ENCODE data around the gene ANO3. TPM values are rescaled to one million over a fixed set of nuclear protein-coding genes. Genes with fewer than 3 reads are reported as not detected.

Gene ANO3
- total and polyA plus RNA-seq, 4 donors = 0.02 to 0.63 (median 0.16) TPM

- no peaks in the 10 kb centered on the region for H3K4me1 ChIP-seq (ENCODE audit: control insufficient read depth in 5 of 5, insufficient read depth in 5 of 5, low read length in 5 of 5)
- H3K9ac ChIP-seq (ENCODE audit: insufficient read depth in 1 of 2, low read length in 2 of 2) = no peak overlapping the region
- no peak overlapping the region for H3K4me3 ChIP-seq
- 35 to 39% methylated on average over 2 of the region's 2 CpGs for WGBS, 2 donors
- no peaks in the 10 kb centered on the region for H3K9me3 ChIP-seq (ENCODE audit: control insufficient read depth in 4 of 4, insufficient read depth in 3 of 4, low read length in 3 of 4)
- TF ChIP-seq CTCF (IDR thresholded peaks at IDR 0.05; ENCODE audit: control extremely low read depth, extremely low read depth) = no peak
- no peak for ATAC-seq (ENCODE audit: insufficient read depth, low FRiP score)
- peak in 1 of 3 donors; percentile 23 for DNase-seq
- H3K27me3 ChIP-seq (ENCODE audit: control insufficient read depth in 3 of 3, insufficient read depth in 3 of 3, low read length in 2 of 3) = no peaks in the 10 kb centered on the region
- no peaks in the 10 kb centered on the region for H3K36me3 ChIP-seq (ENCODE audit: control insufficient read depth in 4 of 4, insufficient read depth in 4 of 4, low read length in 4 of 4)
- no peak overlapping the region for H3K27ac ChIP-seq (ENCODE audit: low read depth in 1 of 2, low read length in 1 of 2)
Observed at GRCh38 chr11:26470992-26471391, 139.1 kb downstream of the ANO3 start.

GRCh38 chr11:26473216-26474194, 141.6 kb downstream of the ANO3 start:
- peak in 1 of 3 donors; percentile 5 for DNase-seq
- Histone ChIP-seq H3K36me3 (ENCODE audit: control insufficient read depth in 4 of 4, insufficient read depth in 4 of 4, low read length in 4 of 4) (no peaks in the 10 kb centered on the region), H3K27me3 (ENCODE audit: control insufficient read depth in 3 of 3, insufficient read depth in 3 of 3, low read length in 2 of 3) (no peaks in the 10 kb centered on the region), H3K4me3 (no peak overlapping the region), H3K27ac (ENCODE audit: low read depth in 1 of 2, low read length in 1 of 2) (no peak overlapping the region), H3K9ac (ENCODE audit: insufficient read depth in 1 of 2, low read length in 2 of 2) (no peak overlapping the region), H3K9me3 (ENCODE audit: control insufficient read depth in 4 of 4, insufficient read depth in 3 of 4, low read length in 3 of 4) (no peaks in the 10 kb centered on the region), H3K4me1 (ENCODE audit: control insufficient read depth in 5 of 5, insufficient read depth in 5 of 5, low read length in 5 of 5) (no peaks in the 10 kb centered on the region)
- no peak for TF ChIP-seq CTCF (IDR thresholded peaks at IDR 0.05; ENCODE audit: control extremely low read depth, extremely low read depth)
- no peak for ATAC-seq (ENCODE audit: insufficient read depth, low FRiP score)
- 43 to 46% methylated on average over 4 of the region's 4 CpGs for WGBS, 2 donors

DNA sequence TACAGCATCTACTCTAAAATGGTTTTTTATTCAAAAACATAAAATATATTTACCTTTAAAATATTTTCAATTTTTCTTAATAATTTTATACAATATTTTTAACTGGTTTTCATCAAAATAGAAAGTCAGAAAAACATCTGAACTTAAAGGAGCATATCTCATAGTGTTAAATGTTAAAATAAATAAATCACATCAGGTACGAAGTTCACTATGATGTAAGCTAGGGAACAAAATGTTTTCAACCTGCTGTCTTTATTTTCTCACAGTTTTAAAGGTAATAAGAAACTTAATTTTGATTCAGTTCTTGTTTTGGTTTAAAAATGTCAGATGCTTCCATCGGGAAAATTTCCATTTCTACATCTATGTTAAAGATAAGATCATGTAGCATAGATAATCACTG, 142.5 kb downstream of the ANO3 start:
- Histone ChIP-seq H3K27me3 (ENCODE audit: control insufficient read depth in 3 of 3, insufficient read depth in 3 of 3, low read length in 2 of 3) (no peaks in the 10 kb centered on the region), H3K9me3 (ENCODE audit: control insufficient read depth in 4 of 4, insufficient read depth in 3 of 4, low read length in 3 of 4) (no peaks in the 10 kb centered on the region), H3K9ac (ENCODE audit: insufficient read depth in 1 of 2, low read length in 2 of 2) (no peak overlapping the region), H3K4me3 (no peak overlapping the region), H3K36me3 (ENCODE audit: control insufficient read depth in 4 of 4, insufficient read depth in 4 of 4, low read length in 4 of 4) (no peaks in the 10 kb centered on the region), H3K27ac (ENCODE audit: low read depth in 1 of 2, low read length in 1 of 2) (no peak overlapping the region), H3K4me1 (ENCODE audit: control insufficient read depth in 5 of 5, insufficient read depth in 5 of 5, low read length in 5 of 5) (no peaks in the 10 kb centered on the region)
- DNase-seq (no peak), ATAC-seq (ENCODE audit: insufficient read depth, low FRiP score) (no peak)
- 85 to 86% methylated on average over 2 of the region's 2 CpGs for WGBS, 2 donors
- TF ChIP-seq CTCF (IDR thresholded peaks at IDR 0.05; ENCODE audit: control extremely low read depth, extremely low read depth) = no peak

Measured in lung (tissue), 12 donors.